ENCODE data around the gene CTIF. TPM values are rescaled to one million over a fixed set of nuclear protein-coding genes. Genes with fewer than 3 reads are reported as not detected.

CTIF gene
- total RNA-seq, 2 experiments from 2014 or later, result 0.06 to 0.38 TPM

DNA sequence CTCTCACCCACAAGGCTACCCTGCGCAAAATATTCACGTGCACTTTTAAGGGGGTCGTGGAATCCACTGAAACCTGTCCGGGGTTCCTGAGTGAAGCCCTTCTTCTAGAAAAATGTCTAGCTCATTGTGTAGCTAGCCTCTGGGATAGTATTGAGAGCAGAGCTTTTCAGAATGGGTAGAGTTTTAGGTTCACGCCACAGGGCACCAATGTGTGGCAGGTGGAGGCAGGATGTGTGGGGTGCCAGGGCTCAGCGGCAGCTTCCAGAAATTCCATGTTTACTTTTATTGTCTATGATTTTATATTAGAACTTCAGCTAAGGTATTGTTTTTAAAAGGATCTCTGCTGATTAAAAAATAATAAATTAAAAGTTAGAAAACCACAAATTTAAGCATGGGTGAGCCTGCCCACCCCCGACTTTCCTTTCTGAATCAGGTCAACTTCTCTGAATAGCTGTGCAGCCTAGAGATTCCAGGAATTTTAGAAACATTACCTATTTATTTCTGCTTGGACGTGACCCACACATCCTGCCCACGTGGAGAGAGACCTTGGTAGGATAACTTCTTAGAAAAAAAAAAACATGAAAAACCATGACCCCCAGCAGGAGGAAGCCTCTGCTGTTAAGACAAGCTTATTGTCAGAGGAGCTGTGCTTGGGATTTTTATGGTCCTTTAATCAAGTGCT, 163.7 kb downstream of the CTIF start:
- Histone ChIP-seq H3K27ac (ENCODE audit: low read depth, low read length, poor library complexity, severe bottlenecking) (no peak overlapping the region), H2AFZ (ENCODE audit: low read length) (no peak overlapping the region), H3K79me2 (ENCODE audit: insufficient read depth, low read depth, low read length) (no peaks in the 10 kb centered on the region), H3K4me2 (ENCODE audit: low read length) (no peak overlapping the region), H3K9me3 (ENCODE audit: low read length) (no peaks in the 10 kb centered on the region), H4K20me1 (ENCODE audit: insufficient read depth, low read length) (no peaks in the 10 kb centered on the region), H3K4me1 (ENCODE audit: insufficient read depth, low read length, poor library complexity, severe bottlenecking) (no peaks in the 10 kb centered on the region), H3K9me2 (ENCODE audit: insufficient read depth, low read length) (no peaks in the 10 kb centered on the region), H3K4me3 (ENCODE audit: low read depth, low read length, poor library complexity, severe bottlenecking) (no peak overlapping the region), H3K36me3 (ENCODE audit: insufficient read depth, low read length) (no peaks in the 10 kb centered on the region)
- ChIA-PET CTCF (ENCODE audit: unreplicated experiment) (no interaction called here), POLR2A (interaction anchor here (0.6 kb wide), 1 partner anchor 25 kb away, joined by 3 read pairs; no protein-coding TSS in a partner anchor)
- intact Hi-C loops (cut with micrococcal nuclease; ENCODE audit: unreplicated experiment), result no loop called here
- DNase-seq (ENCODE audit: low spot score), result no peak
- TF ChIP-seq CTCF (conservative IDR thresholded peaks at IDR 0.05; ENCODE audit: low read length) (no peak), EZH2phosphoT487 (IDR thresholded peaks at IDR 0.05; ENCODE audit: borderline replicate concordance, low read depth, low read length) (no peak)
- no TSS peak for BruUV-seq (replicated peaks)

DNA sequence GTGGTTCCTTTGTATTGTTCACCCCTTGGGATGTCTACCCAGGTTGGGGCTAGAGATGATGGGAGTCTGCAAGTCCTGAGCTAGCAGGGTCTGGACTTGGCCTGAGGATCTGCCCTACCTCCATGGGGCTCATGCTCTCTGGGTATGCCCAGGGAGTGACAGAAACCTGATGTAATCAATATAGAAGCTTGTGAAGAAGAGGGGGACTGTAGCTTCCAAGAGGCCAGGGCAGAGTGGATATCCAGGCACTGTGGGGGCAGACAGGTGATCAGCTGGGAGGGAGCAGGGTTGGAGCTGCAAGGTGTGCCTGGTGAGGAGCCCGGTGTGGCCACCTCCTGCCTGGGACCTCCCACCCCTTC, 164.2 kb downstream of the CTIF start:
- ChIA-PET POLR2A (no interaction called here), CTCF (ENCODE audit: unreplicated experiment) (no interaction called here)
- Histone ChIP-seq H3K36me3 (ENCODE audit: insufficient read depth, low read length) (no peaks in the 10 kb centered on the region), H3K27ac (ENCODE audit: low read depth, low read length, poor library complexity, severe bottlenecking) (no peak overlapping the region), H3K9me2 (ENCODE audit: insufficient read depth, low read length) (no peaks in the 10 kb centered on the region), H3K9me3 (ENCODE audit: low read length) (no peaks in the 10 kb centered on the region), H3K79me2 (ENCODE audit: insufficient read depth, low read depth, low read length) (no peaks in the 10 kb centered on the region), H2AFZ (ENCODE audit: low read length) (no peak overlapping the region), H4K20me1 (ENCODE audit: insufficient read depth, low read length) (no peaks in the 10 kb centered on the region), H3K4me2 (ENCODE audit: low read length) (no peak overlapping the region), H3K4me3 (ENCODE audit: low read depth, low read length, poor library complexity, severe bottlenecking) (no peak overlapping the region), H3K4me1 (ENCODE audit: insufficient read depth, low read length, poor library complexity, severe bottlenecking) (no peaks in the 10 kb centered on the region)
- DNase-seq (ENCODE audit: low spot score), result no peak
- TF ChIP-seq EZH2phosphoT487 (IDR thresholded peaks at IDR 0.05; ENCODE audit: borderline replicate concordance, low read depth, low read length) (no peak), CTCF (conservative IDR thresholded peaks at IDR 0.05; ENCODE audit: low read length) (no peak)
- no TSS peak for BruUV-seq (replicated peaks)
- intact Hi-C loops (cut with micrococcal nuclease; ENCODE audit: unreplicated experiment), result no loop called here

GRCh38 chr18:48703418-48703817, 164.6 kb downstream of the CTIF start:
- no peak for DNase-seq (ENCODE audit: low spot score)
- Histone ChIP-seq H3K4me2 (ENCODE audit: low read length) (no peak overlapping the region), H3K4me1 (ENCODE audit: insufficient read depth, low read length, poor library complexity, severe bottlenecking) (no peaks in the 10 kb centered on the region), H3K36me3 (ENCODE audit: insufficient read depth, low read length) (no peaks in the 10 kb centered on the region), H3K79me2 (ENCODE audit: insufficient read depth, low read depth, low read length) (no peaks in the 10 kb centered on the region), H3K9me3 (ENCODE audit: low read length) (no peaks in the 10 kb centered on the region), H3K9me2 (ENCODE audit: insufficient read depth, low read length) (no peaks in the 10 kb centered on the region), H2AFZ (ENCODE audit: low read length) (no peak overlapping the region), H3K4me3 (ENCODE audit: low read depth, low read length, poor library complexity, severe bottlenecking) (no peak overlapping the region), H3K27ac (ENCODE audit: low read depth, low read length, poor library complexity, severe bottlenecking) (no peak overlapping the region), H4K20me1 (ENCODE audit: insufficient read depth, low read length) (no peaks in the 10 kb centered on the region)
- TF ChIP-seq CTCF (conservative IDR thresholded peaks at IDR 0.05; ENCODE audit: low read length) (no peak), EZH2phosphoT487 (IDR thresholded peaks at IDR 0.05; ENCODE audit: borderline replicate concordance, low read depth, low read length) (no peak)
- CTCF ChIA-PET (ENCODE audit: unreplicated experiment), result no interaction called here
- no TSS peak for BruUV-seq (replicated peaks)
- POLR2A ChIA-PET, result interaction anchor here (1.2 kb wide), 1 partner anchor 12 kb away, joined by 3 read pairs; no protein-coding TSS in a partner anchor
- intact Hi-C loops (cut with micrococcal nuclease; ENCODE audit: unreplicated experiment), result no loop called here

Measured in OCI-LY7 (cell line).